Sigmoid colon (tissue), 7 donors: ENCODE data around the gene KIAA0232. TPM values are rescaled to one million over a fixed set of nuclear protein-coding genes. Genes with fewer than 3 reads are reported as not detected.
A peak's percentile ranks its signal among the peaks of the same experiment; 100 is the strongest.

Experiments
- DNase-seq: peaks from one replicate; pipeline ENCODE4 v3.0.0-alpha.2; 2019
- H3K27ac ChIP-seq, 4 donors: fragments of 200-600 bp; sonication (generic); one replicate each; pipeline ENCODE4 v1.5.1; 2016 to 2019; ENCODE audit warnings: mild to moderate bottlenecking in 1 of 4
- H3K27me3 ChIP-seq, 3 donors: fragments of 200-600 bp; sonication (generic); one replicate each; pipeline ENCODE4 v1.5.1; 2019; ENCODE audit warnings: mild to moderate bottlenecking in 1 of 3
- H3K36me3 ChIP-seq, 4 donors: fragments of 200-600 bp; sonication (generic); one replicate each; pipeline ENCODE4 v1.5.1; 2016 to 2019
- H3K4me1 ChIP-seq, 4 donors: fragments of 200-600 bp; sonication (generic); one replicate each; pipeline ENCODE4 v1.5.1; 2017 to 2019
- H3K4me3 ChIP-seq, 4 donors: fragments of 200-600 bp; sonication (generic); one replicate each; pipeline ENCODE4 v1.5.1; 2017 to 2019; ENCODE audit warnings: mild to moderate bottlenecking in 2 of 4, moderate library complexity in 1 of 4
- H3K9me3 ChIP-seq, 4 donors: fragments of 200-600 bp in 3 of 4; sonication (generic) in 3 of 4; one replicate each; pipeline versions ENCODE4 v1.5.1 to v1.6.1; 2013 to 2019
- CTCF ChIP-seq, 4 experiments: fragments of 450-650 bp in 3 of 4; fragments of 200-600 bp in 1 of 4; IDR thresholded peaks; one replicate each; pipeline ENCODE4 v1.5.1; 2016 to 2019; ENCODE audit warnings: antibody characterized with exemption in 4 of 4, mild to moderate bottlenecking in 3 of 4, moderate library complexity in 2 of 4
- EP300 ChIP-seq, 4 donors: sonication (generic); formaldehyde crosslinking; IDR thresholded peaks; one replicate each; pipeline ENCODE4 v1.6.1; 2017; ENCODE audit warnings: antibody characterized with exemption in 4 of 4
- POLR2A ChIP-seq, 2 donors: fragments of 450-650 bp; IDR thresholded peaks; one replicate each; pipeline ENCODE4 v1.6.1; 2016; ENCODE audit warnings: antibody characterized with exemption in 2 of 2, mild to moderate bottlenecking in 2 of 2, moderate library complexity in 2 of 2
- POLR2AphosphoS5 ChIP-seq, 4 donors: sonication (generic); formaldehyde crosslinking; IDR thresholded peaks; one replicate each; pipeline ENCODE4 v1.6.1; 2017; ENCODE audit warnings: antibody characterized with exemption in 4 of 4
- WGBS, 2 donors: extraction: QIAGEN DNeasy Blood & Tissue Kit; methylation state at CpG; one replicate each; pipeline ENCODE4 v1.1.7; 2013; 5-methylcytosine and 5-hydroxymethylcytosine counted together
- intact Hi-C: fragments of 100-400 bp; cut with DNase I; formaldehyde crosslinking; loops from one replicate; pipeline ENCODE4 v1.15.1; 2023
- polyA plus RNA-seq, 3 donors: library from polyadenylated mRNA; stranded (reverse); fragments of 200-250 nt; gene quantifications; one replicate each; pipeline ENCODE4 v1.2.3, GENCODE V29; 2013
- total RNA-seq, 4 donors: library from RNA; depleted of rRNA; stranded (reverse); fragments of >200 nt; gene quantifications; one replicate each; pipeline ENCODE4 v1.1.0, GENCODE V29; 2016
- donor health status: healthy with polysubstance abuse.
- donor health status: Bipolar disorder and iron deficiency.
- donor health status: healthy.

The KIAA0232 gene
- total and polyA plus RNA-seq, 7 donors: 7.8 to 67.9 (median 23.8) TPM

GRCh38 chr4:6747294-6748051 is 35.1 kb upstream of the KIAA0232 start:
- peak overlapping the region in 1 of 4 donors; percentile 22 for H3K27ac ChIP-seq
- DNase-seq: no peak
- intact Hi-C loops: no loop called here
- no peaks in the 10 kb centered on the region for H3K9me3 ChIP-seq
- no peak overlapping the region for H3K4me3 ChIP-seq
- H3K27me3 ChIP-seq: no peaks in the 10 kb centered on the region
- no peak for TF ChIP-seq CTCF (IDR thresholded peaks at IDR 0.05)
- TF ChIP-seq POLR2A (IDR thresholded peaks at IDR 0.05): no peak
- no peak for TF ChIP-seq POLR2AphosphoS5 (IDR thresholded peaks at IDR 0.05)
- no peak for TF ChIP-seq EP300 (IDR thresholded peaks at IDR 0.05)
- peaks cover 0 to 11% (median 3%) of the 10 kb centered on the region in 4 donors for H3K4me1 ChIP-seq
- 15 to 63% methylated on average over 11 of the region's 11 CpGs for WGBS, 2 donors
- no peaks in the 10 kb centered on the region for H3K36me3 ChIP-seq

- H3K4me1 ChIP-seq: peaks cover 0 to 11% (median 3%) of the 10 kb centered on the region in 4 donors
- no peak overlapping the region for H3K4me3 ChIP-seq
- no peaks in the 10 kb centered on the region for H3K9me3 ChIP-seq
- H3K36me3 ChIP-seq: no peaks in the 10 kb centered on the region
- no peak for DNase-seq
- no peaks in the 10 kb centered on the region for H3K27me3 ChIP-seq
- intact Hi-C loops: no loop called here
- TF ChIP-seq CTCF (IDR thresholded peaks at IDR 0.05) (no peak), POLR2AphosphoS5 (IDR thresholded peaks at IDR 0.05) (no peak), EP300 (IDR thresholded peaks at IDR 0.05) (no peak)
- 60 to 82% methylated on average over 9 of the region's 9 CpGs for WGBS, 2 donors
- peak overlapping the region in 1 of 4 donors; percentile 17 for H3K27ac ChIP-seq
Observed at GRCh38 chr4:6748286-6748685, 34.2 kb upstream of the KIAA0232 start.

GRCh38 chr4:6749340-6750171 is 33.0 kb upstream of the KIAA0232 start:
- WGBS, 2 donors: 13 to 59% methylated on average over 25 of the region's 25 CpGs
- Histone ChIP-seq H3K9me3 (no peaks in the 10 kb centered on the region), H3K36me3 (no peaks in the 10 kb centered on the region), H3K4me1 (peaks cover 0 to 11% (median 3%) of the 10 kb centered on the region in 4 donors), H3K27me3 (no peaks in the 10 kb centered on the region), H3K4me3 (no peak overlapping the region), H3K27ac (peak overlapping the region in 2 of 4 donors; percentile 14 to 32)
- peak; percentile 75 for DNase-seq
- TF ChIP-seq POLR2A (IDR thresholded peaks at IDR 0.05) (peak in 1 of 2 donors; percentile 32), CTCF (IDR thresholded peaks at IDR 0.05) (no peak), POLR2AphosphoS5 (IDR thresholded peaks at IDR 0.05) (peak in 1 of 4 donors; percentile 32)
- intact Hi-C loops: no loop called here

- intact Hi-C loops: no loop called here
Observed at GRCh38 chr4:6750286-6751221, 32.0 kb upstream of the KIAA0232 start.

More at GRCh38 chr4:6750286-6751221, 32.0 kb upstream of the KIAA0232 start:
- Histone ChIP-seq H3K27me3 (no peaks in the 10 kb centered on the region), H3K9me3 (no peaks in the 10 kb centered on the region), H3K27ac (no peak overlapping the region), H3K36me3 (no peaks in the 10 kb centered on the region), H3K4me1 (peaks cover 0 to 11% (median 3%) of the 10 kb centered on the region in 4 donors), H3K4me3 (no peak overlapping the region)
- WGBS, 2 donors: 53 to 81% methylated on average over 23 of the region's 23 CpGs
- no peak for TF ChIP-seq POLR2AphosphoS5 (IDR thresholded peaks at IDR 0.05)
- no peak for TF ChIP-seq CTCF (IDR thresholded peaks at IDR 0.05)
- TF ChIP-seq EP300 (IDR thresholded peaks at IDR 0.05): no peak
- no peak for TF ChIP-seq POLR2A (IDR thresholded peaks at IDR 0.05)
- DNase-seq: no peak
